B cell (primary cell): Measurements from ENCODE around the gene PPM1M. TPM values are rescaled to one million over a fixed set of nuclear protein-coding genes. Genes with fewer than 3 reads are reported as not detected.

Experiments used
- ATAC-seq: fragments of 200-7000 bp; cut with Tn5 transposase; one replicate; pipeline ENCODE4 v1.10.0; 2021; ENCODE audit warnings: low read depth, mild to moderate bottlenecking, moderate number of reproducible peaks, moderate library complexity
- CTCF ChIA-PET: fragments of 350-600 bp; sonication (Branson Sonifier 250); formaldehyde crosslinking; loops from one replicate; lab custom pipeline; 2021; ENCODE audit warnings: antibody characterized with exemption, inconsistent platforms; lab: Charles Lee
- POLR2A ChIA-PET: fragments of 350-600 bp; sonication (Branson Sonifier 250); formaldehyde crosslinking; loops from one replicate; lab custom pipeline; 2021; ENCODE audit warnings: antibody characterized with exemption; lab: Charles Lee
- DNase-seq: peaks from one replicate; pipeline ENCODE4 v3.0.0; 2013
- H2AFZ ChIP-seq: 2 replicates; pipeline ENCODE4 v1.6.1; 2012; ENCODE audit warnings: mild to moderate bottlenecking, low read depth, low read length; ENCODE audit not compliant: insufficient read depth, poor library complexity, severe bottlenecking
- H3K27ac ChIP-seq, 2 donors: 1 replicate in 1 of 2; 2 replicates in 1 of 2; pipeline ENCODE4 v1.5.1; 2012 to 2013; ENCODE audit warnings: low read length in 2 of 2, mild to moderate bottlenecking in 2 of 2, moderate library complexity in 1 of 2
- H3K27me3 ChIP-seq, 4 experiments: fragments of 200-600 bp in 1 of 4; sonication (generic) in 1 of 4; replicated peaks in 1 of 4; 1 replicate in 2 of 4; 2 replicates in 2 of 4; pipeline versions ENCODE4 v1.6.1 to v1.7.0; 2013 to 2016; ENCODE audit warnings: low read length in 3 of 4, mild to moderate bottlenecking in 2 of 4, mixed read lengths in 1 of 4, moderate library complexity in 1 of 4; ENCODE audit not compliant: insufficient read depth in 4 of 4, control insufficient read depth in 3 of 4; ENCODE audit errors: control extremely low read depth in 1 of 4
- H3K36me3 ChIP-seq, 2 experiments: replicated peaks in 1 of 2; 1 replicate in 1 of 2; 2 replicates in 1 of 2; pipeline versions ENCODE4 v1.6.1 to v1.7.1; 2013; ENCODE audit warnings: low read length in 1 of 2; ENCODE audit not compliant: insufficient read depth in 2 of 2, control insufficient read depth in 1 of 2; ENCODE audit errors: control extremely low read depth in 1 of 2, extremely low read depth in 1 of 2
- H3K4me1 ChIP-seq, 2 donors: fragments of 200-600 bp in 1 of 2; sonication (generic) in 1 of 2; 1 replicate in 1 of 2; 2 replicates in 1 of 2; pipeline versions ENCODE4 v1.5.1 to v1.6.1; 2013 to 2017; ENCODE audit warnings: low read length in 2 of 2; ENCODE audit not compliant: control insufficient read depth in 2 of 2, insufficient read depth in 2 of 2
- H3K4me2 ChIP-seq: replicated peaks from 2 replicates; pipeline ENCODE3; 2012; ENCODE audit warnings: mild to moderate bottlenecking, low read depth, low read length; ENCODE audit not compliant: poor library complexity, severe bottlenecking
- H3K4me3 ChIP-seq, 5 experiments: fragments of 200-600 bp in 1 of 5; sonication (generic) in 1 of 5; 1 replicate in 3 of 5; 2 replicates in 2 of 5; pipeline versions ENCODE4 v1.5.1 to v1.7.0; 2011 to 2016; ENCODE audit warnings: low read length in 4 of 5, mild to moderate bottlenecking in 4 of 5, low read depth in 2 of 5, control low read depth in 1 of 5, moderate library complexity in 1 of 5; ENCODE audit not compliant: insufficient read depth in 1 of 5; ENCODE audit errors: control extremely low read depth in 1 of 5, extremely low read depth in 1 of 5
- H3K79me2 ChIP-seq: fragments of 200-600 bp; sonication (generic); one replicate; pipeline ENCODE4 v1.6.0; 2016; ENCODE audit warnings: low read length; ENCODE audit not compliant: control insufficient read depth, insufficient read depth
- H3K9ac ChIP-seq: fragments of 200-600 bp; sonication (generic); 2 replicates; pipeline ENCODE4 v1.6.1; 2017; ENCODE audit warnings: mild to moderate bottlenecking, low read length, moderate library complexity
- H3K9me3 ChIP-seq, 3 donors: one replicate each; pipeline versions ENCODE4 v1.6.1 to v1.7.1; 2013; ENCODE audit warnings: low read length in 2 of 3; ENCODE audit not compliant: control insufficient read depth in 2 of 3, insufficient read depth in 1 of 3; ENCODE audit errors: control extremely low read depth in 1 of 3
- H4K20me1 ChIP-seq: 2 replicates; pipeline ENCODE4 v1.6.0; 2012; ENCODE audit warnings: mild to moderate bottlenecking, low read length; ENCODE audit not compliant: insufficient read depth, control insufficient read depth, poor library complexity, severe bottlenecking
- H3K27ac Mint-ChIP-seq: one replicate; pipeline ENCODE4 v1.8.0; 2021; ENCODE audit warnings: mixed read lengths
- H3K27me3 Mint-ChIP-seq: one replicate; pipeline ENCODE4 v1.8.0; 2021; ENCODE audit warnings: mixed read lengths
- H3K4me1 Mint-ChIP-seq: one replicate; pipeline ENCODE4 v1.8.0; 2021; ENCODE audit warnings: mixed read lengths
- H3K4me3 Mint-ChIP-seq: one replicate; pipeline ENCODE4 v1.8.0; 2021; ENCODE audit warnings: mixed read lengths
- H3K9me3 Mint-ChIP-seq: one replicate; pipeline ENCODE4 v1.8.0; 2022; ENCODE audit warnings: mixed read lengths; ENCODE audit not compliant: insufficient read depth
- CTCF ChIP-seq: fragments of 200-600 bp; IDR thresholded peaks from one replicate; pipeline ENCODE4 v1.8.0; 2022; ENCODE audit warnings: antibody characterized with exemption, mild to moderate bottlenecking
- EZH2 ChIP-seq: IDR thresholded peaks from 2 replicates; pipeline ENCODE4 v1.6.1; 2012; ENCODE audit warnings: borderline replicate concordance, low read depth, mild to moderate bottlenecking, moderate library complexity, low read length; ENCODE audit not compliant: insufficient read depth, poor library complexity, severe bottlenecking
- WGBS: methylation state at CpG from one replicate; pipeline ENCODE4 v1.1.5; 2013; ENCODE audit warnings: missing lambda C conversion rate; ENCODE audit not compliant: insufficient coverage; 5-methylcytosine and 5-hydroxymethylcytosine counted together
- intact Hi-C: fragments of 100-400 bp; cut with micrococcal nuclease; formaldehyde crosslinking; loops from one replicate; pipeline ENCODE4 v1.10.0; 2022
- polyA plus RNA-seq: library from polyadenylated mRNA; depleted of rRNA; stranded (reverse); fragments of >200 nt; gene quantifications from 2 replicates; pipeline ENCODE4 v1.2.3, GENCODE V29; 2012
- total RNA-seq, 2 donors: library from RNA; stranded (reverse); fragments of 120-200 nt in 1 of 2; gene quantifications; 1 replicate in 1 of 2; 2 replicates in 1 of 2; pipeline versions ENCODE4 v1.2.3 to v1.2.4, GENCODE V29; 2013 to 2022

The PPM1M gene
- total and polyA plus RNA-seq, 2 donors (not counting 1 experiment from before 2014, with no cell fraction given) = 45.0 to 65.2 TPM

- no peaks in the 10 kb centered on the region for H3K27me3 Mint-ChIP-seq
- no peaks in the 10 kb centered on the region for H3K9me3 ChIP-seq
- intact Hi-C loops = no loop called here
- no peak for TF ChIP-seq CTCF
- TF ChIP-seq EZH2 = no peak
- WGBS = 93% methylated on average over 7 of the region's 7 CpGs
- DNase-seq (no peak), ATAC-seq (no peak)
- no peak overlapping the region for H3K9ac ChIP-seq
- no peaks in the 10 kb centered on the region for H3K9me3 Mint-ChIP-seq
- CTCF ChIA-PET = interaction anchor here (1.0 kb wide), 1 partner anchor 71 kb away, joined by 3 read pairs; no protein-coding TSS in a partner anchor
- H3K4me2 ChIP-seq = no peak overlapping the region
- H3K4me3 Mint-ChIP-seq = no peak overlapping the region
- no peak overlapping the region for H3K4me3 ChIP-seq
- no peak overlapping the region for H3K27ac ChIP-seq
- POLR2A ChIA-PET = interaction anchor here (1.0 kb wide), 1 partner anchor 16 kb away, joined by 7 read pairs; no protein-coding TSS in a partner anchor
- peaks cover 63% of the 10 kb centered on the region for H3K4me1 Mint-ChIP-seq
- H3K79me2 ChIP-seq = peaks cover 99% of the 10 kb centered on the region
- H2AFZ ChIP-seq = no peak overlapping the region
- peaks cover 10 to 78% of the 10 kb centered on the region in 2 experiments for H3K36me3 ChIP-seq
- H3K27ac Mint-ChIP-seq = no peak overlapping the region
- peaks cover 34 to 47% of the 10 kb centered on the region in 2 donors for H3K4me1 ChIP-seq
- no peaks in the 10 kb centered on the region for H3K27me3 ChIP-seq
- H4K20me1 ChIP-seq = peaks cover 64% of the 10 kb centered on the region
Measured at GRCh38 chr3:52268036-52268435, 22.5 kb downstream of the PPM1M start.

DNA sequence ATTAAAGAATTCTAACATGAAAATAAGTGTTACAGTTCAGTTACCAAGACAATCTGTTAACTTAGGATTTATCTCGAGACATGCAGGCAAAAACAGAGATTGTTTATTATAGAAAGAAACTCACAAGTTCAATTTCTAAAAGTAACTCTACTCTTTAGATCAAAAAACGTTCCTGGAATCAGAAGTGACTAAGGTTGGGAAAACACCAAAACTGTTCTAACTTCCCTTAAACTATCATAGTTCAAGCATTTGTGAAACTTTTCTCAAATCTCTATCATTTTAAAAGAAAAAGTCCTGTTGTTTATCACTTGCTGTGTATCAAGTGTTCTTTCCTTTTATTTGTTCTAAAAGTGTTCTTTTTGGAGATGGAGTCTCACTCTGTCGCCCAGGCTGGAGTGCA, 24.2 kb downstream of the PPM1M start:
- peaks cover 99% of the 10 kb centered on the region for H3K79me2 ChIP-seq
- POLR2A ChIA-PET = no interaction called here
- H3K4me3 ChIP-seq = no peak overlapping the region
- H3K4me2 ChIP-seq = no peak overlapping the region
- CTCF ChIA-PET = interaction anchor here (1.2 kb wide), 1 partner anchor 43 kb away, joined by 3 read pairs; no protein-coding TSS in a partner anchor
- peak overlapping the region; percentile 86 for H3K27ac Mint-ChIP-seq
- no peak overlapping the region for H2AFZ ChIP-seq
- H3K4me1 Mint-ChIP-seq = peaks cover 64% of the 10 kb centered on the region
- peaks cover 5 to 71% of the 10 kb centered on the region in 2 experiments for H3K36me3 ChIP-seq
- peaks cover 35 to 43% of the 10 kb centered on the region in 2 donors for H3K4me1 ChIP-seq
- no peak overlapping the region for H3K9ac ChIP-seq
- DNase-seq (no peak), ATAC-seq (no peak)
- no peaks in the 10 kb centered on the region for H3K9me3 Mint-ChIP-seq
- intact Hi-C loops = no loop called here
- H3K27me3 ChIP-seq = no peaks in the 10 kb centered on the region
- no peak overlapping the region for H3K4me3 Mint-ChIP-seq
- H3K9me3 ChIP-seq = no peaks in the 10 kb centered on the region
- no peak for TF ChIP-seq EZH2
- no peak for TF ChIP-seq CTCF
- H4K20me1 ChIP-seq = peaks cover 75% of the 10 kb centered on the region
- no peaks in the 10 kb centered on the region for H3K27me3 Mint-ChIP-seq
- H3K27ac ChIP-seq = peak overlapping the region; percentile 41 to 70
- no CpG with 5 or more reads among the region's 3 CpGs for WGBS
